ENCODE measurements around the gene IRF1.

The IRF1 gene

GRCh38 chr5:132475987-132476875 is 14.3 kb downstream of the IRF1 start:
- DNase-seq (ENCODE audit: low read depth in 1 of 2, low spot score in 1 of 2), result no peak

GRCh38 chr5:132475497-132475882 is 15.1 kb downstream of the IRF1 start:
- no peak for DNase-seq (ENCODE audit: low read depth in 1 of 2, low spot score in 1 of 2)

- no peak for DNase-seq (ENCODE audit: low read depth in 1 of 2, low spot score in 1 of 2)
Observed at GRCh38 chr5:132474881-132475496, 15.6 kb downstream of the IRF1 start.

- no peak for DNase-seq (ENCODE audit: low read depth in 1 of 2, low spot score in 1 of 2)
Observed at GRCh38 chr5:132474131-132474723, 16.3 kb downstream of the IRF1 start.

GRCh38 chr5:132473668-132474067 is 16.9 kb downstream of the IRF1 start:
- DNase-seq (ENCODE audit: low read depth in 1 of 2, low spot score in 1 of 2), result no peak

GRCh38 chr5:132473019-132473531 is 17.5 kb downstream of the IRF1 start:
- DNase-seq (ENCODE audit: low read depth in 1 of 2, low spot score in 1 of 2), result no peak

GRCh38 chr5:132472431-132472830 is 18.1 kb downstream of the IRF1 start:
- no peak for DNase-seq (ENCODE audit: low read depth in 1 of 2, low spot score in 1 of 2)

GRCh38 chr5:132471944-132472343 is 18.6 kb downstream of the IRF1 start:
- no peak for DNase-seq (ENCODE audit: low read depth in 1 of 2, low spot score in 1 of 2)

- no peak for DNase-seq (ENCODE audit: low read depth in 1 of 2, low spot score in 1 of 2)
Observed at GRCh38 chr5:132471151-132471907, 19.2 kb downstream of the IRF1 start.

- DNase-seq (ENCODE audit: low read depth in 1 of 2, low spot score in 1 of 2), result no peak
Observed at GRCh38 chr5:132470596-132470995, 20.0 kb downstream of the IRF1 start.

- DNase-seq (ENCODE audit: low read depth in 1 of 2, low spot score in 1 of 2), result no peak
Observed at GRCh38 chr5:132470010-132470392, 20.6 kb downstream of the IRF1 start.

GRCh38 chr5:132469380-132470009 is 21.1 kb downstream of the IRF1 start:
- DNase-seq (ENCODE audit: low read depth in 1 of 2, low spot score in 1 of 2), result no peak

GRCh38 chr5:132468656-132469379 is 21.8 kb downstream of the IRF1 start:
- no peak for DNase-seq (ENCODE audit: low read depth in 1 of 2, low spot score in 1 of 2)

GRCh38 chr5:132467287-132467984 is 23.1 kb downstream of the IRF1 start:
- DNase-seq (ENCODE audit: low read depth in 1 of 2, low spot score in 1 of 2), result no peak

- peak in 1 of 2 donors; percentile 49 for DNase-seq (ENCODE audit: low read depth in 1 of 2, low spot score in 1 of 2)
Observed at GRCh38 chr5:132466433-132467286, 23.9 kb downstream of the IRF1 start.

- no peak for DNase-seq (ENCODE audit: low read depth in 1 of 2, low spot score in 1 of 2)
Observed at GRCh38 chr5:132465059-132465707, 25.4 kb downstream of the IRF1 start.

- DNase-seq (ENCODE audit: low read depth in 1 of 2, low spot score in 1 of 2), result no peak
Observed at GRCh38 chr5:132464156-132464939, 26.2 kb downstream of the IRF1 start.

Data from activated CD4-positive, alpha-beta T cell treated with anti-CD3 and anti-CD28 coated beads, Interleukin-2, amount 50 U/mL, for 24 hours (primary cell).